Stimulated activated CD8-positive, alpha-beta memory T cell treated with anti-CD3 and anti-CD28 coated beads, Interleukin-15, amount 100 ng/mL, for 24 hours (primary cell): ENCODE measurements around the gene TMEM59L.

Source experiments
- DNase-seq: peaks from one replicate; pipeline ENCODE4 v3.0.0-alpha.2; 2020; ENCODE audit warnings: low read depth

TMEM59L gene

DNA sequence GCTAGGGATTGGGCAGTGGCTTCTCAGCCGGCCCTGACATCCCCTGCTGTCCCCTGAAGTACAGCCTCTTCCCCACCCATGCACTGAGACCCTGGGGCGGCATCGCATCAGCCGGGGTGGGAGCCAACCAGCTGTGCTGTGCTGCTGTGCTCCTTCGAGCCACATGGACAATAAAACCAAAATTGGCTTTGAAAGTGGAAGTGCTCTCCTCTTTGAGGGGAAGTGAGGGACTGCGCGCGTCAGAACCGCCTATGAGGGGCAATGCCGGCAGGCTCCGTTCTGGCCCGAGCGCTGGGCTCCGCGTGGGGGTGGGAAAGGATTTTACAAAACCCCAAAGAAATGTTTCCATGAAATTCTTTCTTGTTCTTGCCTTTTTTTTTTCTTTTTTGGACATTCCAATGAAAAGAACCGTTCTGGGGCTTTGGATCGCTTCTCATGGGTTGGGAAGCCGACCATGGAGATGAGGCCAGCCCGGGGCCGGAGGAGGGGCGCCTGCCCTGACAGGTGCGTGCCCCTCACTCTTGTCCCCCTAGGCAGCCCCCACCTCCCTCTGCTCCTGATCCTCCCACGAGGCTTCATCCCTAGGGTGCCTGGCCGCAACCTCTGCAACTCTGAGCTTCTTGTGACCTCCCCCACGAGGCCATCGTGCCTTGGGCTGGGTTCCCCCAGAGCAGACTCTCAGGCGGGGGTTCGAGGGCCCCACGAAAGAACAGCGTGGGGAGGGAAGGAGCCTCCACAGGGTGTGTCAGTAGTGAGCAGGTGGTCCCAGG, 46.8 kb downstream of the TMEM59L start:
- DNase-seq = no peak

DNA sequence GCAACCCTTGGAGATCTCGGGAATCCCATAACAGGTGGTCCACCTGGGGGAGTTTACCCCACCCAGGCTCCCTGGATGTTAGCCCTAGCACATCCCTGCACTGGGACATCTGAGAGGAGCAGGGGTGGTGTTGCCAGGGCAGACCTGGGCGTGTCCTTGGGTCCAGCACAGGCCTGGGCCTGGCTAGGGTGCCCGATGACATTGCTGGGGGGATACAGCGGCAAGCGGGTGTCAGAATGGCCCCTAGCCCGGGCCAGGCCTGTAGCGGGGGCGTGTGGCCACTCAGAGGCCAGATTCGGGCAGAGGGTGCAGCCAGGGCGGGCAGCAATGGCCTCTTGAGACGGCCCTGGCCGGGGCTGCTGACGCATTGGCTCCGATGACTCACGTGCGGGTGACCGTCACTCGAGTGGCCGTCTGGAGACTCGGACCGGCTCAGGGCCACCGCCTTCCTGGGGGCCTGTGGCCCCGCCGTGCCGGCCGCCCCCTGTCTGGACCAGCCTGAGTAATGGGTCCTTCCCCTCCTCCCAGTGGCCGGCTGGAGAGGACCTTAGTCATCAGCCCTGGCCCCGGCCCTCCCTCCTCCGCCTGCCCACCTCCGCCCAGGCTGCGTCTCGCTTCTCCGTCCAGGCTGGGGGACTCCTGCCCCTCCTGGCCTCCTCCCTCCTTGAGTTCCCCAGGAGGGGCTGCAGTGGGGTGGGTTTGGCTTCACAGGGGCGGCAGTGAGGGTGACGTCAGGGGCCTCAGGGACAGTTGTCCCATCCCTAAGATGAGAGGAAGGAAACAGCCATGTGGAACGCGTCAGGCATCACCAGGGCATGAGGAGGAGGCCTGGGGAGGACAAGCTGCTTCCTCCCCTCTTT, 47.6 kb downstream of the TMEM59L start:
- no peak for DNase-seq

DNA sequence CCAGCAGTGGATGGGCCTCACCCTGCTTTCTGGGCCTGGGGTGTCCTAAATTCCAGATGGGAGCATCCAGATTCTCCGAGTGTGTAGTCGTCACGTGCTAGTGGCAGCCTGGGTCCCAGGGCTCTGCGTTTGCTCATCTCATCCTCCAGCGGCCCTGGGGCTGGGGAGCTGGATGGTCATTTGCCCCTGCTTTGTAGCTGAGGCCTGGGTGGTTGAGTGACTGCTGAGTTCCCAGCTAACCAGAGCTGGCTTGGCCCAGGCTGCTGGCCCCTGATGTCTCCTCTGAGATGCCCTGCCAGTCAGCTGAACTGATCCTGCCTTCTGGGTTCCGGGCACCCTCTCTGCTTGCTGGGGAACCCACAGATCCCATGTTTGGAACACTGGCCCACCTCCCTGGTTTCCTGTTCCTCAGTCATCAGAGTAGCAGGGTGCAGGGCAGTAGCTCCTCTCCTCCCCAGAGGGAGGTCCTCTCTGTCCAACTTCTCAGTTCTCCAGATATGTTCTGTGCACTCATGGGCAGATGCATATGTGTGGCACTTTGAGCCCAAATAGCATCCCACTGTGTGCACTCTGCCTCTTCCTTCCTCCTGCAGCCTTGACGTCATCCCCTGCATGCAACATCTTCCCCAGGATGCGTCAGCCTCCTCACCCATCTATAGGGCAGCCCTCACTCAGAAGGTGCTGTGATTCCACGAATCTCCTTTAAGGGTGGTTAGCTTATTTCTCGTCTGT, 48.4 kb downstream of the TMEM59L start:
- DNase-seq = no peak

DNA sequence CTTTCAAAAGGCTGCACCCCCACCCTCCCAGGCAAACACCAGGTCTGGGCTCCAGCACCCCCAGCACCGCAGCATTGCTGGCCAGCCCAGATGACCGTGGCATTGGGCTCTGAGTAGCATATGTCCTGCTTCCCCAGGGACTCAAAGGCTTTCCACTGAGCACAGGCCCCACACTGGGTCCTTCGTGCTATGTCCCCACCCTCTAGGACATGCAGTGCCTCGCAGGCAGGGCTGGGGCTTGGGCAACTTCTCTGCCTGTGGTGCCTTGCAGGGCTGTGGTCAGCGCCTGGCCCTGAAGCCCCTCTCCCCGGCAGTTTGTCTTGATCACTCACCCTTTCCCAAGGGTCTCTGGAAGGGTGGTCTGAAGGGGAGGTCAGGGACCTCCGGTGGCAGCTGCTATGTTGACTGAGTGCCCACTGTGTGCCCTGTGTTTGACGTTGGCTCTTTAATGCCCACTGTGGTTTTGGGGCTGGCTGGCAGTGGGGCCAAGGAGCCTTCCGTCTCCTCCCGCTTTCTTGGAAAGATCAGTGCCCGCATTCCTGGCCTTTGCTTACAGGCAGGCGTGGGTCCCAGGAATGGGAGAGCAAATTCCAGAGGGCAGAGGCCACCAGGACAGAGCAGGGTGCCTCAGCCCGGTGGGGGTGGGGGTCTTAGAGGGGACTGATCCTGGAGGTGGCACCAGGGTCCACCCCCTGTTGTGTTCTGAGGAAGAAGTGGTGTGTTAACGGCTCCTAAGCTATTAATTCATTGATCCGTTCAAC, 50.5 kb downstream of the TMEM59L start:
- DNase-seq = no peak

DNA sequence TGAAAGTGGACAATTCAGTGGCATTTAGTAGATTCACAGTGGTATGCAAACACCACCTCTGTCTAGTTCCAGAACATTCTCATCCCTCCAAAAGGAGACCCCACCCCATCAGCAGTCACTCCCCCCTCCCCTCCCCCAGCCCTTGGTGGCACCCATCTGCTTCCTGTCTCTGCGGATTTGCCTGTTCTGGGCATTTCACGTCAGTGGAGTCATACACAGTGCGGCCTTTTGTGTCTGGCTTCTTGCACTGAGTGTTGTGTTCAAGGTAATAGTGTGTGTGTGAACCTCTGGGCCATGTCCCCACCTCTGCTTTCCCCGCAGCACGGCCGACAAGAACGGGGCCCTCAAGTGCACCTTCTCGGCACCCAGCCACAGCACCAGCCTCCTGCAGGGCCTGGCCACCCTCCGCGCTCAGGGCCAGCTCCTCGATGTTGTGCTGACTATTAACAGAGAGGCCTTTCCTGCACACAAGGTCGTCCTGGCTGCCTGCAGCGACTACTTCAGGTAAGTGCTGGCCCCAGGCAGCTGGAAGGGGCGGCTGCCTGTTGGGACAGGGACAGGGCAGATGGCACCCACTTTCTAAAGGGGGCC, 51.4 kb downstream of the TMEM59L start:
- no peak for DNase-seq

DNA sequence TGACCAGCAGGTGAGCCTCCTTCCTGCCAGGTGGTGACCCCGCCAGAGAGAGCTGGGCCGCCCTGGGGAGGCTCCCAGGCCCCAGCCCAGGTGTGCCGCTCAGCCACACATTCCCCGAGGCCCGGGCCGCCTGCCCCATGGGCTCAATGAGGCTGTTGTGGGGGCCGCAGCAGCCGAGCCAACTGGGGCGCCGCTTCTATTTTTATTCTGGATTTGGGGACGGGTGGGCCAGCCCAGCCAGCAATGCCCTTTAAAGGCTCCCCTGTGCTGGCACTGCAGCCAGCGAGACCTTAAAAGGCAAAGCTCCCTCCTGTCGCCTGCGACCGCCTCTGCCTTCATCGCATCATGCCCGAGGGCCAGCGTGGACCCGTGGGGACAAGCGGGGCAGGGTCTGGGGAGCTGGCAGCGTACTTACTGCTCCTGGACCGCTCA, 53.1 kb downstream of the TMEM59L start:
- DNase-seq = no peak

DNA sequence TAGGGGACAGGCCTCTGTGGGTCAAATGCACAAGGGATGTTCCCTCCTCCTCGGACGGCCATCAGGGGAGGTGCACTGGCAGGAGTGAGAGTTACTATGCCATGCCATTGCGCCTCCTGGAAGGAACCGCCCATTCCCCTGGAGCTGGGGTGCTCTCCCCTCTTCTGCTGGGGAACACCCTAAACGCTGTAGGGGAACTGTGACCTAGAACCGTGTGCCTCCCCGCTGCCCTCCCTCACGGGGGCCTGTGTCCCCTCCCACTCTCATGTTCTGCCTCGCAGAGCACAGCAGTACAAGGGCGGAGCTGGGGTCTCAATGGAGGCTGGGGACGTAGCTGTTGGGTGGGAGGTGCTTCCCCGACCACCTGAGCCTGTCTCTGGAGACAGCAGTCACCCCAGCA, 53.6 kb downstream of the TMEM59L start:
- DNase-seq = no peak

DNA sequence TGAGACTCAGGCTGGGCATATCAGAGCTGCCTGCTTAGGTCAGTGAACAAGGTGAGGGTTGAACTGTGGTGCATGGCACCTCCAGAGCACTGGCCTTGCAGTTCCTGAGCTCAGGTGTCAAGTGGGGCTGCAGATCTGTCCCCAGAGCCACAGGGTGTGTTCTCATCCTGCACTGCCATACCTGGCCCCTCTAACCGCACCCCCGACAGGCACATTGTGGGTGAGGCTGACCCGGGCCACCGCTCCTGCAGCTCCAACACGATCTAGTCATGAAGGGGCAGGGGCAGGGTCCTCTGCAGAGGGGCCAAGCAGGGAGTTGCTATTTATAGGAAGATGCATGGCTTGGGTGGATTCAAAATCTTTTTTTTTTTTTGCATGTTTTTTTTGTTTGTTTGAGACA, 54.1 kb downstream of the TMEM59L start:
- no peak for DNase-seq

DNA sequence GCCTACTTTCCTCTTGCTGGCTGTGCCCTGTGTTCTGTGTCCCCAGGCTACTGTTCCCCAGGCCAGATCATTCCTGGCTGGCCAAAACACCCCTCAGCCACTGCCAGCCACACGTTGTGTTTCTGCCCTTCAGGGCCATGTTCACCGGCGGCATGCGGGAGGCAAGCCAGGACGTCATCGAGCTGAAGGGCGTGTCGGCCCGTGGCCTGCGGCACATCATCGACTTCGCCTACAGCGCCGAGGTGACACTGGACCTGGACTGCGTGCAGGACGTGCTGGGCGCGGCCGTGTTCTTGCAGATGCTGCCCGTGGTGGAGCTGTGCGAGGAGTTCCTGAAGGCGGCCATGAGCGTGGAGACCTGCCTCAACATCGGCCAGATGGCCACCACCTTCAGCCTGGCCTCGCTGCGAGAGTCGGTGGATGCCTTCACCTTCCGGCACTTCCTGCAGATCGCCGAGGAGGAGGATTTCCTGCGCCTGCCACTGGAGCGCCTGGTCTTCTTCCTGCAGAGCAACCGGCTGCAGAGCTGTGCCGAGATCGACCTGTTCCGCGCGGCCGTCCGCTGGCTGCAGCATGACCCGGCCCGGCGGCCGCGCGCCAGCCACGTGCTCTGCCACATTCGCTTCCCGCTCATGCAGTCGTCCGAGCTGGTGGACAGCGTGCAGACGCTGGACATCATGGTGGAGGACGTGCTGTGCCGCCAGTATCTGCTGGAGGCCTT, 55.0 kb downstream of the TMEM59L start:
- DNase-seq = no peak

DNA sequence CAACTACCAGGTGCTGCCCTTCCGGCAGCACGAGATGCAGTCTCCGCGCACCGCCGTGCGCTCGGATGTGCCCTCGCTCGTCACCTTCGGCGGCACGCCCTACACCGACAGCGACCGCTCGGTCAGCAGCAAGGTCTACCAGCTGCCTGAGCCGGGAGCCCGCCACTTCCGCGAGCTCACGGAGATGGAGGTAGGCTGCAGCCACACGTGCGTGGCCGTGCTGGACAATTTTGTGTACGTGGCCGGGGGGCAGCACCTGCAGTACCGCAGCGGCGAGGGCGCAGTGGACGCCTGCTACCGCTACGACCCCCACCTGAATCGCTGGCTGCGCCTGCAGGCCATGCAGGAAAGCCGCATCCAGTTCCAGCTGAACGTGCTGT, 55.6 kb downstream of the TMEM59L start:
- no peak for DNase-seq

DNA sequence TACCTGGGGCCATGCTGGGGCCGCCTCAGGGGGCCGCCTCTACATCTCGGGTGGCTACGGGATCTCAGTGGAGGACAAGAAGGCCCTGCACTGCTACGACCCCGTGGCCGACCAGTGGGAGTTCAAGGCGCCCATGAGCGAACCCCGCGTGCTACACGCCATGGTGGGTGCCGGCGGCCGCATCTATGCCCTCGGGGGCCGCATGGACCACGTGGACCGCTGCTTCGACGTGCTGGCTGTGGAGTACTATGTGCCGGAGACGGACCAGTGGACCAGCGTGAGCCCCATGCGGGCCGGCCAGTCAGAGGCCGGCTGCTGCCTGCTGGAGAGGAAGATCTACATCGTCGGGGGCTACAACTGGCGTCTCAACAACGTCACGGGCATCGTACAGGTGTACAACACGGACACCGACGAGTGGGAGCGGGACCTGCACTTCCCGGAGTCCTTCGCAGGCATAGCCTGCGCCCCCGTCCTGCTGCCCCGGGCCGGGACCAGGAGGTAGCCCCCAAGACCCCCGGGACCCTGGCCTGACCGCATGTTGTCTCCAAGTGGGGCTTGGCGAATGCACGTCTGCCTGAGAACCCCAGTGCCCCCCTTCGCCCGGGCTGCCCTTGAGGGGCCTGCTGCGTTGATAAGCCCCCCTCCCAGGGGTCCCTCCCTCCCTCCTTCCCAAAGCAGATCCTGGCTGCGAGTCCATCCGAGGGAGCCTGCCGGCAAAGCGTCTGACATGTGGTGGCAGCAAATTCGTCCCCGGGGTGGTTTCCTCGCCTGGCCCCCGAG, 56.3 kb downstream of the TMEM59L start:
- DNase-seq = no peak

DNA sequence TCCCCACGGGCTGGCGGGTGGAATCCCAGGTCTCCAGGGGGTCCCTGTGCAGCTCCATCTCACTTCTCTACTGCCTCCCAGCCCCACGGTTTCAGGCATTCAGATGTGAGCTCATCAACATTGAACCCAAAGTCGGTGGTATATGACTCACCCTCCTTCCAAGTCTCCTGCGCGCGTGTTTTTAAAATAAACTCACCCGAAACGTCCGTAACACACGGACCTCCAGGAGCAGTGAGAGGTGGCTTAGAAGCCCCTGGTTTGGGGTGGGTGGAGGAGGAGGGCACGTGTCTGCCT, 56.8 kb downstream of the TMEM59L start:
- DNase-seq = no peak

DNA sequence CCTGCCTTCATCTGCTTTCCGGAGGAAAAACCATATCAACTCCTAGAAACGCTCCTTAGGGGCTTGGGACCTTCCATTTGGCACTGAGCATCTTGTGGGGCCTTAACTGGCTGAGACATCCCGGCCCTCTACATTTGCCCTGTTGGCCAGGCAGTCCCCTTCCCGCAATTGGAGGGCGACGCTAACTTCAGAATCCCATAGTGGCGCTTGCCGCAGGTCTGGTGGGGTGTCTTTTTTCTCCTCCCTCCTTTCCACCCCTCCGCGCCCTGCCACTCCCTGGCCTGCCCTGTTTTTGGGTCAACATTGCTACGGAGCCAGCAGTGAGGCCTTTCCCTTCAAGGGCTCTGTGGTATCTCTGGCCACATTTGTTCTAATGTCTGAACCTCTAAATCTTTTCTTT, 57.2 kb downstream of the TMEM59L start:
- DNase-seq = no peak

DNA sequence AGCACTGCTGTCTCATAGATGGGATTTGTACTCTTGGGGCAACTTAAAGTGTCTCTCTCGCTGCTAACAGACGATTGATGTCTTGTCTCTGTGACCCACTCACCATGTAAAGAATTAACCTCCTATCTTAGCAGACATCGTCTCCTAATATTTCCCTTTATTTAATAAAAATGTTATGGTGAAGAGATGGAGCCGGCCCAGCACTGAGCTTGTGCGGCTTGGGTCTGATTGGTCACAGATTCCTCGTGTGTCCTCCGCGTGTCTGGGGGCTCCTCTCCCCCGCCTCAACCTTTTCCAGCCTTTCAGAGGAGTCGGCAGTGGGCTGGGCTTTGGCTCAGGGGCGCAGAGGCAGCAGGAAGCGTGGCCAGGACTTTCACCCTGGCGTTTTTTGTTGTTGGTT, 57.6 kb downstream of the TMEM59L start:
- no peak for DNase-seq
